Testis (tissue), 3 donors: ENCODE results near the gene SLC16A8. TPM values are rescaled to one million over a fixed set of nuclear protein-coding genes. Genes with fewer than 3 reads are reported as not detected.

Source experiments
- DNase-seq: peaks from one replicate; pipeline ENCODE4 v3.0.0-alpha.2; 2019
- H3K27ac ChIP-seq, 2 donors: fragments of 200-600 bp; sonication (generic); one replicate each; pipeline ENCODE4 v1.5.1; 2019
- H3K27me3 ChIP-seq: fragments of 200-600 bp; sonication (generic); one replicate; pipeline ENCODE4 v1.5.1; 2019
- H3K36me3 ChIP-seq: fragments of 200-600 bp; sonication (generic); one replicate; pipeline ENCODE4 v1.5.1; 2017; ENCODE audit warnings: low read depth; ENCODE audit errors: missing control alignments
- H3K4me1 ChIP-seq: fragments of 200-600 bp; sonication (generic); one replicate; pipeline ENCODE4 v1.5.1; 2019
- H3K4me3 ChIP-seq, 2 donors: fragments of 200-600 bp; sonication (generic); one replicate each; pipeline ENCODE4 v1.5.1; 2017 to 2019
- H3K9me3 ChIP-seq: fragments of 200-600 bp; sonication (generic); one replicate; pipeline ENCODE4 v1.5.1; 2017
- POLR2A ChIP-seq: fragments of 450-650 bp; IDR thresholded peaks from one replicate; pipeline ENCODE4 v1.6.1; 2017; ENCODE audit warnings: antibody characterized with exemption, mild to moderate bottlenecking, moderate library complexity
- WGBS, 2 donors: methylation state at CpG; one replicate each; pipeline ENCODE4 v1.1.5; 2018; 5-methylcytosine and 5-hydroxymethylcytosine counted together
- intact Hi-C: fragments of 100-400 bp; cut with DNase I; formaldehyde crosslinking; loops from one replicate; pipeline ENCODE4 v1.15.1; 2023; ENCODE audit warnings: low total_unique reads
- polyA plus RNA-seq: library from polyadenylated mRNA; stranded (reverse); fragments of 350-450 nt; fragmentation: Illumina TruSeq; extraction: RNeasy Lipid Tissue Mini Kit (QIAGEN cat#74804); gene quantifications from one replicate; pipeline ENCODE4 v1.2.3, GENCODE V29; 2014; ENCODE audit warnings: low read depth, low replicate concordance; ENCODE audit not compliant: insufficient read depth
- total RNA-seq, 2 donors: library from RNA; depleted of rRNA; stranded (reverse); fragments of >200 nt; gene quantifications; one replicate each; pipeline ENCODE4 v1.2.3, GENCODE V29; 2016
- TF ChIP-seq, protein P1 (sequence below), 3 experiments: fragments of 450-650 bp in 2 of 3; fragments of 200-600 bp in 1 of 3; sonication (generic) in 1 of 3; IDR thresholded peaks; one replicate each; pipeline ENCODE4 v1.5.1; 2016 to 2019; ENCODE audit warnings: antibody characterized with exemption in 3 of 3, mild to moderate bottlenecking in 2 of 3, moderate library complexity in 1 of 3

The SLC16A8 gene
- total and polyA plus RNA-seq, 3 donors from 2014 or later = 1.6 to 2.4 (median 2.0) TPM

DNA sequence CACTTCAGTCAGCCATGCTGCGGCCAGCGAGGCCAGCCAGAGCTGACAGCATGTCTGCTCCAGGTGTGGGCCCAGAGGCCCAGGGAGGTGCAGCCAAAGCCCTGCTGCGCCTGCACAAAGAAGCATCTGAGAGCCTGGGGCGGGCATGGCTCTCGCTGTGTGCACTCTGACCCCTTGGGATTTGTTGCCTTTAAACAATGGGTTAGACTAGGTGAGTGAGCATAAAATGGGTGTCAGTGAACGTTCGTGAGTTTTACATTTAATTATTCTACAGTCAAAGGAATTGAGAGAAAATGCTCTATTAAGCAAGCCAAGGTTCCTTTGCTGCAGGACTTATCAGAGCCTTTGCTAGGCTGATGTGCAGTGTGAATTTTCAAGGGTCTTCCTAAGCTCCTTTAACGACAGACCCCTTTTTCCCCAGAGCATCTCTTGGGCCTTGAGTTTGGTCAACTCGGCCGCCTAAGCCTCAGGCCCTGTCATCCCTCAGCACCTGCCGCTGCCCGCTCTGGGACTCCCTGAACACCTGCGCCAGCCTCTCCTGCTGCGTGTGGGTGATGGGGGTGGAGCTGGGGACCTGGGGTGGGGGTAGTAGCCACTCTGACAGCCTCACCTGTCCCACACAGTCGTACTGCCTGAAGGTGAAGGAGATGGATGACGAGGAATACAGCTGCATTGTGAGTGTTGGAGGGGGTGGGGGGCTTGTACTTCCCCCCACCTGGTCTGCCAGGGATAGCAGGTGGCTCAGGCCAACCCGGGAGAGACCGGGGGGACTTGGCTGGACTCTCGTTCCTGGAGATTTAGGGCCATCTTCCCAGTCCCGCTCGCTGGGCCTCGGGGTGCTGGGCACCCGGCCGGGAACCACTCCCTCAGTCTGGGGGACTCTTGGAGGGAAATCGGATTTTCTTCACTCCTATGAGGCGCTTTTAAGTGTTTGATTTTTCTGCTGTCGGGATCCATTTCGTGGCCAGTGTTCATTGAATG, 10.5 kb downstream of the SLC16A8 start:
- Histone ChIP-seq H3K27ac (peak overlapping the region in 1 of 2 donors; percentile 84), H3K4me3 (no peak overlapping the region), H3K27me3 (no peaks in the 10 kb centered on the region), H3K36me3 (no peaks in the 10 kb centered on the region), H3K4me1 (peaks cover 20% of the 10 kb centered on the region), H3K9me3 (no peaks in the 10 kb centered on the region)
- no peak for TF ChIP-seq POLR2A
- TF ChIP-seq, protein P1, sequence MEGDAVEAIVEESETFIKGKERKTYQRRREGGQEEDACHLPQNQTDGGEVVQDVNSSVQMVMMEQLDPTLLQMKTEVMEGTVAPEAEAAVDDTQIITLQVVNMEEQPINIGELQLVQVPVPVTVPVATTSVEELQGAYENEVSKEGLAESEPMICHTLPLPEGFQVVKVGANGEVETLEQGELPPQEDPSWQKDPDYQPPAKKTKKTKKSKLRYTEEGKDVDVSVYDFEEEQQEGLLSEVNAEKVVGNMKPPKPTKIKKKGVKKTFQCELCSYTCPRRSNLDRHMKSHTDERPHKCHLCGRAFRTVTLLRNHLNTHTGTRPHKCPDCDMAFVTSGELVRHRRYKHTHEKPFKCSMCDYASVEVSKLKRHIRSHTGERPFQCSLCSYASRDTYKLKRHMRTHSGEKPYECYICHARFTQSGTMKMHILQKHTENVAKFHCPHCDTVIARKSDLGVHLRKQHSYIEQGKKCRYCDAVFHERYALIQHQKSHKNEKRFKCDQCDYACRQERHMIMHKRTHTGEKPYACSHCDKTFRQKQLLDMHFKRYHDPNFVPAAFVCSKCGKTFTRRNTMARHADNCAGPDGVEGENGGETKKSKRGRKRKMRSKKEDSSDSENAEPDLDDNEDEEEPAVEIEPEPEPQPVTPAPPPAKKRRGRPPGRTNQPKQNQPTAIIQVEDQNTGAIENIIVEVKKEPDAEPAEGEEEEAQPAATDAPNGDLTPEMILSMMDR (IDR thresholded peaks at IDR 0.05) = no peak
- WGBS, 2 donors = 78 to 80% methylated on average over 21 to 28 of the region's 28 CpGs
- intact Hi-C loops = no loop called here
- no peak for DNase-seq

- Histone ChIP-seq H3K9me3 (no peaks in the 10 kb centered on the region), H3K4me3 (no peak overlapping the region), H3K27ac (no peak overlapping the region), H3K27me3 (no peaks in the 10 kb centered on the region), H3K36me3 (no peaks in the 10 kb centered on the region), H3K4me1 (peaks cover 21% of the 10 kb centered on the region)
- no peak for DNase-seq
- WGBS, 2 donors = 90 to 94% methylated on average over 16 to 25 of the region's 25 CpGs
- TF ChIP-seq POLR2A = no peak
- TF ChIP-seq, protein P1 (IDR thresholded peaks at IDR 0.05) = no peak
- intact Hi-C loops = no loop called here
Observed at GRCh38 chr22:38072322-38073149, 11.4 kb downstream of the SLC16A8 start.

- 87 to 89% methylated on average over 21 to 22 of the region's 22 CpGs for WGBS, 2 donors
- Histone ChIP-seq H3K4me3 (no peak overlapping the region), H3K4me1 (peaks cover 27% of the 10 kb centered on the region), H3K27ac (no peak overlapping the region), H3K9me3 (no peaks in the 10 kb centered on the region), H3K36me3 (no peaks in the 10 kb centered on the region), H3K27me3 (no peaks in the 10 kb centered on the region)
- DNase-seq = no peak
- no peak for TF ChIP-seq POLR2A
- TF ChIP-seq, protein P1 (IDR thresholded peaks at IDR 0.05) = no peak
- intact Hi-C loops = no loop called here
Observed at GRCh38 chr22:38071421-38072321, 12.3 kb downstream of the SLC16A8 start.

GRCh38 chr22:38070250-38070921, 13.6 kb downstream of the SLC16A8 start:
- no peak for DNase-seq
- intact Hi-C loops = no loop called here
- Histone ChIP-seq H3K9me3 (no peaks in the 10 kb centered on the region), H3K4me3 (no peak overlapping the region), H3K4me1 (peaks cover 21% of the 10 kb centered on the region), H3K27ac (peak overlapping the region; percentile 75 to 86), H3K27me3 (no peaks in the 10 kb centered on the region), H3K36me3 (no peaks in the 10 kb centered on the region)
- 80 to 88% methylated on average over 10 to 11 of the region's 11 CpGs for WGBS, 2 donors
- no peak for TF ChIP-seq POLR2A
- TF ChIP-seq, protein P1 (IDR thresholded peaks at IDR 0.05) = no peak
